CMK (cell line): Measurements from ENCODE around the gene NMNAT3.
"Not testable (repeated sequence)": the region's sequence is repeated elsewhere in the genome, so short reads cannot be mapped to it uniquely, and the experiment has no call there.

Source experiments
- DNase-seq: peaks from one replicate; pipeline ENCODE4 v3.0.0-alpha.2; 2010; ENCODE audit warnings: low read depth

Gene NMNAT3

DNA sequence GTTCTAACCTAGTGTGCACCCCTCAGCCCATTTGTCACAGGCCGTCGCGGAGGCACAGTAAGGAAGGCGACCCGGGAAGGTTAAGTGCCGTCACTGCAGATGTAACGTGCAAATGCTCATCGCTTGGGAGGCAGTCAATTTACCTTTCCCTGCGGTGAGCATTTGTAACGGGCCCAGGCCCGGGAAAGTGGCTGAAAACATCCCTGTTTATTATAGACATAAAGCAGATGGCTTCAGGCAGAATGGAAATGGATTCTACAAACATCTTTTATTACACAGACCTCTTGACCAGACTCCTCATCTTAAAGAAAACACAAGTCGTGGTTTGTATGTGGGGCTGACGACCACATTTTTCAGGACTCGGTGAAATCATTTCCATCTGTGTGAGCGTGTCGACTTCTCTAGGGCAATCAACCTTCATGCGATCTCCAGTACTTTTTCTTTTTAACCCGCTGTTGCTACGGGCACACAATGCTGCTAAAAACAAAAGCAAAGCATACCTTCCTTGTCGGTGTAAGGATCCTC is 43.6 kb downstream of the NMNAT3 start:
- no peak for DNase-seq

DNA sequence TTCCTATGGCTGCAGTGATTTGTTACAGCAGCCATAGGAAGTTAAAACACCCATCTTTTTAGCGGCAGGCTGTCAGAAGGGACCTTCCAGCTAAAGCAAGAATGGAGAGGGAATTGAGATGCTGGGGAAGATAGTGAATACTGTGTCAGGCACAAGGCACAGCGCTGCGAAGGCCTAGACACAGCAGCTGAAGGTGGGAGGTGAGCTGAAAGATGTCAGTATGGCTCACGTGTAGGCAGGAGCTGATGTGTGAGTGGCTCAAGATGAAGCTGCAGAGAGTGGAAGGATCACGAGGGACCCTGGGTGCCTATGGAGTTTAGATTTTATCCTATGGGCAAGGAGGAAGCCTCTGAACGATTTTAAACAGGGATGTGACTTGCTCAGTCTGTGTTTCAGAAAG is 44.3 kb downstream of the NMNAT3 start:
- DNase-seq, result no peak

DNA sequence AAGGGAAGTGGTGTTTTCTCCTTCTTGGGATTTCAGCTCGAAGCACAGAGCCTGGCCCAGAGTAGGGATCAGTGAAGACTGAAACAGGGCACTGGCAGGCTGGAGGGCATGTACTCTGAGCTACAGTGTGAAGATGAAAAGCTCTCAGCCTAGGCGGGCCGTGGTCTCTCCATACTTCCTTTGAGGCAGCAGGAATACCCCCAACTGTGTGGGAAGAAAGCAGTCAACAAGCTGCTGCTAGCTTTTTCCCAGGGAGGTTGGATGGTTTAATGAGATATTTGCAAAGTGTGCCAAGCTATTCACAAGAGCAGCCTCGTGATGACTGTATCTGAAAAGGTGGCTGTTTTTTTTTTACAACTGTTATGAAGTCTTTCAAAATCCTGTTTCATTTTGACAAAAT is 47.2 kb downstream of the NMNAT3 start:
- DNase-seq, result no peak

DNA sequence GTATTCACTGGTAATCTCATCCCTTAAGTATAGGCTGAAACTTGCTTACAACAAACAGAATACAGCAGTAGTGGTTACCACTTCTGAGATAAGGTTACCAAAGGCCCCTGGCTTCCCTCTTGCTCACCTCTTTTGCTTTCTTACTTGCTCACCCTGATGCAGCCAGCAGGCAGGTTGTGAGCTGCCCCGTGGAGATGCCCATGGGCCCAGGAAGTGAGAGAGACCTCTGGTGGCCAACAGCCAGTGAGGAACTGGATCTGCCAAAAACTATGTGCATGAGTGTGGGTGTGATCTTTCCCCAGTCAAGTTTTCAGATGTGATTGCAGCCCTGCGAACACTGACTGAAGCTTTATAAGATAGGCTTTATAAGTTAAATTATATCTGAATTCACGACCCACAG is 48.7 kb downstream of the NMNAT3 start:
- no peak for DNase-seq

DNA sequence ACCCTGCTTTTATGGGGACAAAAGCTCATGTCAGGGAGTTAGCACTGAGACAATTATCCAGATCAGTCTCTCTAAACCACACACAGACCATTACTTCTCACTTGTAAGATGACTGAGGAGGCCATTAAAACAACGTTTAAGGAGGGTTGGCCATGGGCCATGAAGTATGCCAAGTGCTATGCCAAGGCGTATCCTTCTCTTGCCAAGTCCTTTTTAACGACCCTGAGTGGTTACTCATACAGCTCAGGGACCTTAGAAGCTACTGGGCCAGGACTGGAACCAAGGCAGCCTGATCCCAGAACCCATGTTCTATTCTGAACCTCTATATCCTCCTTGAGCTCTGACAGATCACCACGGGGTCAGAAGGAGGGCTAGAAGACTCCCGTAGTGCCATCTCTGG is 50.0 kb downstream of the NMNAT3 start:
- DNase-seq, result no peak

DNA sequence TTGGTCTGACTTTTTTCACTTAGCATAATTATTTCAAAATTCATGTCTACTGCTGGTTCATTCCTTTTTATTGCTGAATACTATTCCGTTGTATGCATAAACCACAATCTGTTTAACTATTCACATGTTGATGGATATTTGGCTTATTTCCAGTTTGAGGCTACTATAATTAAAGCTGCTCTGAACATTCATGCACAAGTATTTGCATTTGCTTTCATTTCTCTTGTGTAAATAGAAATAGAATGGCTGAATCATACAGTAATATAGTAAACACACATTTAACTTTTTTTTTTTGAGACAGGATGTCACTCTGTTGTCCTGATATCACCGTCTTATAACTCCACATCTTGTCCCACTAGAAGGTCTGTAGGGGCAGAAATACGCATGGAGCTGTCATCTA is 57.3 kb downstream of the NMNAT3 start:
- no peak for DNase-seq

DNA sequence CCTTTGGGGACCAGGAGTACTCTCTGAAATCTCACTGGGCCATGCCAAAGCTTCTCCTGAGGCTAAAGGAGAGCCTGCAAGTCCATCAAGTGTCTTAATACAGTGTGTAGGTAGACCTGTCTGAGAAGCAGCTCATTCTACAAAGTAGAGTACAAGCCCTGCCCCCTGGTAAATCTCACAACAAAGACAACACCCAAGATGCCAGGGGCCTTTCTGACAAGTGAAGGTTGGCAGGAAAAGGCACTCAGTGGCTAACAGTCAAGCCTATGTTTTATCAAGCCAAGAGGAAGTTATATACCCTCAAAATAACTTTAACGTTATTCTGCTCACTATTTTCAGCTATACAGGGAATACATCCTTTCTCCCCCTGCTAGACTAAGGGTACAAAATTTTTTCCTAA is 58.3 kb downstream of the NMNAT3 start:
- DNase-seq, result no peak

DNA sequence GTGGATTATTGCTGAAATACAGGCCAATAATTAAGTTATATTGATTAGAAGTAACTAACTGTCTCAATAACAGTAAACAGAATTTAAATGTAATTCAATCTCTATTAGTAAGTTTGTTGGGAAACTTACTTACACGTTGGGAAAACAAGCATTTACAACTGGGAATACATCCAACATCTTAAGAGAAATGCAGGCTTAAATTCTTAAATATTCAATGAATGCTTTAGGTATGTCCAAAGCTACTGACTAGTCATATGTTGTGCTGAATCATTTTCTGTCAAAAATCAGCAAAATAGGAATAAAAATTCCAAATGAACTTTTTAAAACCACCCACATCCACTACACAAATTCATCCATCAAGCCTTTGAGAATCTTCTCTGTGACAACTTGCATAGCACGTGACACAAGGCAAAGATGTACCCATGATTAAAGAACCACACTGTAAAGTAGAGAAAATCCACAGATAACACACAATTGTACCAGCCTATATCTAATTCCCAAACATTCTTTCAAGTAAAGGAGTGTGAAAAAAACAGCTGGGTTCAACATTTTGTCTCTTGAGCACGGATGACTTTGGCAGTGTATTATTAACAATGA is 60.0 kb downstream of the NMNAT3 start:
- no peak for DNase-seq

DNA sequence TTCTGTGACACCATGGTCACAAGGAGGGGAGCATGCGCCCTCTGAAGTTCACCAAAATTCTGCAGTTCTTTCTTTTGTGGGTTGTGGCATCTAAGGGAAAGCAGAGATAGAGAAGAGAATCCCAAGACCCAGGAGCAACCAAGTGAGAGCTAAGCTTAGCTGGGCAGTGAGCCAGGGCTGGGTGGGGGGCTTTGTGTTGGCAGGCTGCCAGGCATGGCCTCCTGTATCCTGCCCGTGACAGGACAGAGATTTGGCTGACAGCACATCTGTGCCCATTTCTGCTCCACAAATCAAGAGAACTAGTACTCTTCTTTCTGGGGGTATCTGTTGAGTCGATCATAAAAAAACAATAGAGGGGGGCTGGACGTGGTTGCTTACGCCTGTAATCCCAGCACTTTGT is 66.2 kb downstream of the NMNAT3 start:
- DNase-seq, result no peak

DNA sequence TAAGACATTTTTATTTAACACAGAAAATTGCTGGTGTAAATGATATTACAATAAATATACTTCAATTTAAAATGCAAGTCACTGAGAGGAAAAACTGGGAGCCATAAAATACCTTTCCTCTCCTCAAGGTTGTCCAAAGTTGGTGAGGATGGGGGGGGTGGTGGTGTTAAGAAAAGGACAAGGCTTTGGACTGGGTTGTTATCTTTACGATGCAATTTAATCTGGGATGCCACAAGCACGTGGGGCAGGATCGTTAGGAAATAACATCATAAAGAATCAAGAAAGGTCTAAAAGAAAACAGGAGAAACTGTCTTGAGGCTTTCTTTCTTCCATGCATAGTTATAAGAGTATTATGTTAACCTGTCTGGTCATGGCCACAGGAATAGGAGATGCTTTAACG is 66.9 kb downstream of the NMNAT3 start:
- DNase-seq, result no peak

DNA sequence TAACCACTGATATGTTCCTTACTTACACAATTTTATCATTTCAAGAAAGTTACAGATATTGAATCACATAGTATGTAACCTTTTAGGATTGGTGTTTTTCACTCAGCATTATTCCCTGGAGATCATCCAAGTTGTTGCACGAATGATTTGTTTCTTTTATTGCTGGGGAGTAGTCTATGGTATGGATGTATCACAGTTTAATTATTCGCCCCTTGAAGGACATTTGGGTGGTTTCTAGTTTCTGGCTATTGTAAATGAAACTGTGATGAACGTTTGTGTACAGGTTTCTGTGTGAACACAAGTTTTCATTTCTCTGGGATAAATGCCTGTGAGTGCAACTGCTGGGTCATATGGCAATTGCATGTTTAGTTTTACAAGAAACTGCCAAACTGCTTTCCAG is 68.8 kb downstream of the NMNAT3 start:
- DNase-seq, result no peak

DNA sequence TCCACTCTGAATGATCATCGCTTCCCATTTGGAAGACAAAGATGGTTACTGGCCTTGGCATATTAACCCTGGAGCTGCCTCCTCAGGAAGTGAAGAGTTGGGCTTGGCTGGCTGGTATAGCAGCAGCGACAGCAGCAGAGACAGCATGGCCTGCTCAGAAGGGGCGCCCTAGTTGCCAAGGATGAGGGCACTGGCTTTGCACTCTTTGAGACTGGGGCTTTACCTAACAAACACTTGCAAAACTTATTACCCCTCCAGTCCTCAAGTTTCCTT is 69.7 kb downstream of the NMNAT3 start:
- DNase-seq, result no peak

DNA sequence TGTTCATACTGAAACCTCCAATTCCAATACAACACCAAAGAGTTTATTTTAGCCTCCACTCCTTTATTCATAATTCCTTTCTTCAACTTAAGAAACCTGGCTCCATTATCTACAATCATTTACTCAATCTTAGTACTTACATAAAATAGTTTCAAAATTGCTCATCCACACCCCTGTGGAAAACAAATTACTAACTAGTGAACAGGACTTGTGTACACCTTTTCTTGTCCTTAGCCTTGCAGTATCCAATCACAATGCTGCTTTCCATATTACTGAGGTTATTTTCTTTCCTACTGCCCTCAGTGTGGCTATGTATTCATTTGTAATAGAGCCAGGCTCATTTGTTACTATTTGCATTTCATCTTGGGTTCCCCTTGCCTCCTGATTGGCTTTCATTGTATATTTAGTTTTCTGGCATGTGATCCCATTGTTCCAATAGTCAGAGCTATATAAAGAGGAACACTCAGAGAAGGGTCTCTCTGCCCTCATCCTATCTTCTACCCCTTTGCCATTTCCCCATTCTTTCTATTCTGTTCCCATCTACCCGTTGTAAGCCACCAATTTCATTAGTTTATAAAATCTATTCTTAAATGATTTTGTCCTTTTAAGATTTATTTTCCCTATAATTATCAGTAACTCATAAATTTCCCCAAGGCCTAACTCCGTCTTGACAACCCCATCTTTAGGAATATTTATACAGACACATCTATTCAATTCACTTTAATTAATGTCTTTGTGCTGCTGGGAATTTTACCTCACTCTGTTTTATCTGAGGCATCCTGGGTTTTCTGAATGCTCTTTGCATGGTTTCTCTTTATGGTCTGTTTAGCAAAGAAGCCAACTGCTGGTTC is 70.3 kb downstream of the NMNAT3 start:
- no peak for DNase-seq

DNA sequence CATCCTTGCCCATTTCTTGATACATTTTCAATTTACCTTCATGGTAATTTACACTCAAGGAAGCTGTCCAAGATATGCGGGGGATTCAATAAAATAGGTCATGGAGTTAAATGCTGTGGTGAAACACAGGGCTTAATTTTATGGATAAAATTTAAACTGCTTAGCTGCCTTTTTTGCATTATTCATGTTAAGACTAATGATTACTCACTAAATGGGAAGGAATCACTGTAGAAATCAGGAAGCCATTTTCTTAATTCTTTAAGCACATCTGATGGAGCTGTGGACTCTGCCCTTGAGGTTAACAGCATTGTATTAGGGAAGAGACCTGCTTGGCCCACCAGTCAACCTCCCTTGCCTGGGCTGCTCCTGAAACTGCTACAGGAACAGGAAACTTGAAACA is 75.8 kb downstream of the NMNAT3 start:
- no peak for DNase-seq

DNA sequence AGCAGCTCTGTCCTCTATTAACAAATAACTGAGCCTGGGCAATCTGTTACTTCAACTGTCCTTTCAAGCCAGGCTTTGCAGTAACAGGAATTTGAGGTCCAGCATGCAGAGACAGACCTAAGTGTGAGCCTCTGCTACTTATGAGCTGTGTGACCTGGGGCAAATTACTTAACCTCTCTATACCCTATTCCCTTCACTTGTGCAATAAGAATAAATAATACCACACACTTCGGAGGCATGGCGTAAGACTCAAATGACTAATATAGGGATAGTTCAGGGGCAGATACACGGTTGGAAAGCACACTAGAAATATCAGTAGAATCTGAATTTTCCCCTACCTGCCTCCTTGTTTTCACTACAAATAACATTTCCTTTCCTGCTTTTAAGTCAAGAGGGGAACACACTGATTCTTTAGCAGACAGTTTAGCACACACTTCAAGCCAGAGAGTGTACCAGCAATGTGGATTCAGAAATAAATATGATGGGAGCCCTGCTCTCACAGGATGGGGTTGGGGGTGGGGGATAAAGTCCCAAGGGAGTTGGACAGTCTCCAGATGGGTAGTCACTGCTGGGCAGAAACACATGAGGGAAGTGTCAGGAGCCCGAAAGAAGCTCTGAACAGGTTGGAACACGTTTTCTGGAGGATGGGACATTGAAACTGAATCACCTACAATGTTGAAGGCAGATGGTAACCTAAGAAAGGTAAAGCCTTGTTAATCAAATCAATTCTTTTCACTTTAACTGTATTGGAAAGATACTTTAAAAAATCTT is 76.4 kb downstream of the NMNAT3 start:
- no peak for DNase-seq

DNA sequence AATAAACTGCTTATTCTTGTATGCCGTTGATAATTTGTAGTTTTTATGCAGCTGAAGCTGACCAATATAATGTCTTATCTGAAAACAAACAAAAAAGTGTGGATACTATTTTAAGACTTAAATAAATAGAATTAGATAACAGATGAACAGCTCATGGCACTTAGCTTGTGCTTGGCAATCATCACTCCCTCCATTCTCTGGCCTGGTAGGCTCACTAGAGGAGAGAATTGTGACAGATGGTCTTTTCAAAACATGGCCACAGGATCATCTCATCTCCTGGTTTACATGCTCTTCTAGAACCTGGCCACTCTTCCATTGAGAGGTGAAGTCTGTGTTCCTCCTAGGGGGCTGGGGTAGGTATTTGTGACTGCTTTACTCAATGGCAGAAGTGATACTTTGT is 79.8 kb downstream of the NMNAT3 start:
- no peak for DNase-seq

DNA sequence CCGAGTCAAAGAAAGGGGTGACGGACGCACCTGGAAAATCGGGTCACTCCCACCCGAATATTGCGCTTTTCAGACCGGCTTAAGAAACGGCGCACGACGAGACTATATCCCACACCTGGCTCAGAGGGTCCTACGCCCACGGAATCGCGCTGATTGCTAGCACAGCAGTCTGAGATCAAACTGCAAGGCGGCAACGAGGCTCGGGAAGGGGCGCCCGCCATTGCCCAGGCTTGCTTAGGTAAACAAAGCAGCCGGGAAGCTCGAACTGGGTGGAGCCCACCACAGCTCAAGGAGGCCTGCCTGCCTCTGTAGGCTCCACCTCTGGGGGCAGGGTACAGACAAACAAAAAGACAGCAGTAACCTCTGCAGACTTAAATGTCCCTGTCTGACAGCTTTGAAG is 86.6 kb downstream of the NMNAT3 start:
- DNase-seq, result not testable (repeated sequence)

DNA sequence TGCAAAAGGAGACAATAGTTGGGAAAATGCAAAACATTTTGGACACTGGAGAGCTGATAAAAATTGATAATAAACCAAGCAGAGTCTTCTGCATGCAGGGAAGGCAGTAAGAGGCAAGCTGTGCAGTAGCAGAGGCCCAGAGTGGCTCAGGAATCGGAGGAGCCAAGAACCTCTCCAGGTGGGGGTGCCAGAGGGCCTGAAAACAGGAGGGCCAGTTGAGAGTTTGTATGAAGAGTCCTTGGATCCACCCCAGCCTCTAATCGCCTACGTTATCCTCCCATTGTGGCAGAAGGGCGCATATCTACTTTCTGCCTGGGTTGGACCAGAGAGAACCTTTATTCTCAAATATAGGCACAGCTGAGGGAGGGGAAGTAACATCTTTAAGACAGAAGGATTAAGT is 89.3 kb downstream of the NMNAT3 start:
- DNase-seq, result no peak

DNA sequence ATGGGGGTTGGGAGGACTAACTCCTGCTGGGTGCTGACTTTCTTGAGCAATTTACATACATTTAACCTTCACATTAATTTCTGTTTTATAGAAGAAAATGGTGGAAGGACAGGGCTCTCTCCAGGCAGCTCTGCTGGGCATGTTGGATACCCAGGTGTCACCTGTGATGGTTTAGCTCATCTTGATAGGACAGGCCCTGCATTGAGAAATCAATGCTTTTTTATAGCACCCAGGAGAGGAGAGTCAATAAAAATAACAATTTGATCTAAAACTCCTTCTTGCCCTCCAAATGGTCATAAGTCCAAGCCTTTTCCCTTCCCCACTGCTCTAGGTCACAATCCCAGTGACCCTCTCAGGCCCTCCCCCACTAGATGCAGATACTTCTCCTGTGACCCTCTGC is 90.0 kb downstream of the NMNAT3 start:
- no peak for DNase-seq

DNA sequence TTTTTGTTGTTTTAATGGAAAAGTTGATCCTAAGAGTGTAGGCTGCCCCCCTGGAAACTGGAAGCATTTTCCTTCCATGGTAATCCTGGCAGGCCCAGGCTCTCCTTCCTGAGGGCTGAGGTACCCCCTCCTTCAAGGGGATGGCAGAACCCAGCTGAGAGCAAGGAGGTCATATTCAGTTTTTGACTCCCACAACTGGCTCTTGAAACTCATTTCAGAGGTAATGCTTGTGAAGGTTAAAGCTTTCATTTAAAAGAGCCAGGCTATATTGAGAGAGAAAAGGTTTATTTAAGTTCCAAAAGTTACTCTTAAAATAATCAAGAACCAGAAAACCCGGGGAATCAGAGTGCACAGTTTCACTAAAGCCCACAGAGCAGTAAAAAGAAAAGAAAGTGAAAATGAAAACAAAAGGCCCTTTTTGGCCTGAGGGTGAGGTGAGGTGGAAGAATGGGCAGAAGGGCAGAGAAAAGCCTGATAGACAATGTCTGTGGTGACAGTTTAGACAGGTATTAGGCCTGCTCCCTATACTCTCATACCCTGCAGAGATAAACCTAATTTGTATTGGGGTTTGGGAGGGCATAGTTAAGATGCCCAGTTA is 91.3 kb downstream of the NMNAT3 start:
- no peak for DNase-seq

DNA sequence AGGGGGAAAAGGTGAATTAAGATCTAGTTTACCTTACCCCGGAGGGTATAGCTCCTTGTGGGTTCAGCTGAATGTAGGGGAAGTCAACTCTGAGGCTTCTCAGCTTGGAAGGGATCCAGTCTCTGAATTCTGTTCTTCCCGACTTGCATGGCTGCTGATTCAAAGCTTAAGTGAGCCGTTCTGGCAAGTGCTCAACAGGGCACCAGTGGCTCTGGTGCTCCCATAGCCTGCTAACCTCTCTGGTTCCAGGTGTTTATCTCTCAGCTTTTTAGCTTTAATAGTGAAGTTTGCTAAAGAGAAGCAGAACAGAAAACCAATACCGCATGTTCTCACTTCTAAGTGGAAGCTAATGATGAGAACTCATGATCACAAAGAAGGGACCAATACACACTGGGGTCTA is 92.0 kb downstream of the NMNAT3 start:
- DNase-seq, result no peak

DNA sequence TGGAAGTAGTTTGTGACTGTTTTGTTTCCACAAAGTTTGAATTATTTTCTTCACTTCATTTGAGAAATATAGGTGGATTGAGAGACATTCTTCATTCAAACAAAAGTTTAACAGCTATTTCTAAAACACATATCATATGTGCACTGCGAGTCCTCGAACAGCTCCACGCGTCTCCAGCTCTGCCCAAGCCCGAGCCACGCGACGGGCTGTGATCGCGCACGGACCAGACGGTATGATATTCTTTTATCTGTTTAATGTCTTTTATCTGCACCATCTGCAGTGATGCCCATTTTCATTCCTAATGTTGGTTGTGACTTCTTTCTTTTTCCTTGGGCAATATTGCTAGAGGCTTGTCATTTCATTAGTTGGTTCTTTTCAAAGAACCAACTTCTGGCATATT is 94.1 kb downstream of the NMNAT3 start:
- not testable (repeated sequence) for DNase-seq

DNA sequence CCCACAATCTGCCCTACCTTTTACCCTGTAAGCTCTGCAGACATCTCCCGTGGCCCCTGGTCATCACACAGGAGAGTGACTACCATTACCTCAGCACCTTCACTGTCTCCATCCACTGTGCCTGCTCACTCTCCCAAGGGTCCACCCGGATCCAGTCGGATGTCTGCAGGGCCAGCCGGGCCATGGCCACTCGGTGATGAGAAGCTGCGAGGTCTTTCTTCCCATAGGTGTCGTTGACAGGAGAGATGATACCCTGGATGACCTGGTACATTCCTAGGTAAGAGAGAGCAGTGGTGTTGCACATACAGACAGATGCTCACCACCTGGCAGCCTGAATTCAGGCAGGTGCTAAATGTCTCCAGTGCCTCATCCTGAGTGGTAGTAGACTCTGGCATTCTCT is 99.0 kb downstream of the NMNAT3 start:
- no peak for DNase-seq
